SK-N-SH (cell line): ENCODE measurements around the gene VASP.

Experiments
- CTCF ChIP-seq: fragments of 200-600 bp; sonication (generic); IDR thresholded peaks from 2 replicates; pipeline ENCODE4 v1.6.1; 2017; ENCODE audit warnings: antibody characterized with exemption, mild to moderate bottlenecking, moderate library complexity
- MXI1 ChIP-seq: IDR thresholded peaks from 2 replicates; pipeline ENCODE4 v1.6.1; 2012; ENCODE audit warnings: mild to moderate bottlenecking, low read depth, low read length, improper control_type of control experiment
- NFIC ChIP-seq: IDR thresholded peaks from 2 replicates; pipeline ENCODE4 v1.4.0; 2012; ENCODE audit warnings: borderline replicate concordance
- NRF1 ChIP-seq: IDR thresholded peaks from 2 replicates; pipeline ENCODE4 v1.6.1; 2012; ENCODE audit warnings: low read depth, mild to moderate bottlenecking, low read length
- SMC3 ChIP-seq: IDR thresholded peaks from 2 replicates; pipeline ENCODE4 v1.6.1; 2012; ENCODE audit warnings: low read depth, low read length, improper control_type of control experiment
- TAF1 ChIP-seq: IDR thresholded peaks from 2 replicates; pipeline ENCODE4 v1.6.1; 2012; ENCODE audit warnings: low read depth, mild to moderate bottlenecking, low read length, moderate library complexity, borderline replicate concordance
- TF ChIP-seq, protein P1 (sequence below): IDR thresholded peaks from 2 replicates; pipeline ENCODE4 v1.6.1; 2012; ENCODE audit warnings: mild to moderate bottlenecking, low read depth, low read length, moderate library complexity

GRCh38 chr19:45568732-45569131, 61.5 kb downstream of the VASP start:
- no peak for TF ChIP-seq MXI1
- TF ChIP-seq, protein P1, sequence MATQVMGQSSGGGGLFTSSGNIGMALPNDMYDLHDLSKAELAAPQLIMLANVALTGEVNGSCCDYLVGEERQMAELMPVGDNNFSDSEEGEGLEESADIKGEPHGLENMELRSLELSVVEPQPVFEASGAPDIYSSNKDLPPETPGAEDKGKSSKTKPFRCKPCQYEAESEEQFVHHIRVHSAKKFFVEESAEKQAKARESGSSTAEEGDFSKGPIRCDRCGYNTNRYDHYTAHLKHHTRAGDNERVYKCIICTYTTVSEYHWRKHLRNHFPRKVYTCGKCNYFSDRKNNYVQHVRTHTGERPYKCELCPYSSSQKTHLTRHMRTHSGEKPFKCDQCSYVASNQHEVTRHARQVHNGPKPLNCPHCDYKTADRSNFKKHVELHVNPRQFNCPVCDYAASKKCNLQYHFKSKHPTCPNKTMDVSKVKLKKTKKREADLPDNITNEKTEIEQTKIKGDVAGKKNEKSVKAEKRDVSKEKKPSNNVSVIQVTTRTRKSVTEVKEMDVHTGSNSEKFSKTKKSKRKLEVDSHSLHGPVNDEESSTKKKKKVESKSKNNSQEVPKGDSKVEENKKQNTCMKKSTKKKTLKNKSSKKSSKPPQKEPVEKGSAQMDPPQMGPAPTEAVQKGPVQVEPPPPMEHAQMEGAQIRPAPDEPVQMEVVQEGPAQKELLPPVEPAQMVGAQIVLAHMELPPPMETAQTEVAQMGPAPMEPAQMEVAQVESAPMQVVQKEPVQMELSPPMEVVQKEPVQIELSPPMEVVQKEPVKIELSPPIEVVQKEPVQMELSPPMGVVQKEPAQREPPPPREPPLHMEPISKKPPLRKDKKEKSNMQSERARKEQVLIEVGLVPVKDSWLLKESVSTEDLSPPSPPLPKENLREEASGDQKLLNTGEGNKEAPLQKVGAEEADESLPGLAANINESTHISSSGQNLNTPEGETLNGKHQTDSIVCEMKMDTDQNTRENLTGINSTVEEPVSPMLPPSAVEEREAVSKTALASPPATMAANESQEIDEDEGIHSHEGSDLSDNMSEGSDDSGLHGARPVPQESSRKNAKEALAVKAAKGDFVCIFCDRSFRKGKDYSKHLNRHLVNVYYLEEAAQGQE, result no peak
- no peak for TF ChIP-seq SMC3
- no peak for TF ChIP-seq NFIC
- no peak for TF ChIP-seq CTCF
- TF ChIP-seq NRF1, result no peak
- no peak for TF ChIP-seq TAF1
